GM18858 (cell line): ENCODE data around the gene TIAM1.

ENCODE experiments used
- ATAC-seq: cut with Tn5 transposase; IDR thresholded peaks from one replicate; pipeline ENCODE4 v1.9.1; 2021; ENCODE audit not compliant: unreplicated experiment

Gene TIAM1

DNA sequence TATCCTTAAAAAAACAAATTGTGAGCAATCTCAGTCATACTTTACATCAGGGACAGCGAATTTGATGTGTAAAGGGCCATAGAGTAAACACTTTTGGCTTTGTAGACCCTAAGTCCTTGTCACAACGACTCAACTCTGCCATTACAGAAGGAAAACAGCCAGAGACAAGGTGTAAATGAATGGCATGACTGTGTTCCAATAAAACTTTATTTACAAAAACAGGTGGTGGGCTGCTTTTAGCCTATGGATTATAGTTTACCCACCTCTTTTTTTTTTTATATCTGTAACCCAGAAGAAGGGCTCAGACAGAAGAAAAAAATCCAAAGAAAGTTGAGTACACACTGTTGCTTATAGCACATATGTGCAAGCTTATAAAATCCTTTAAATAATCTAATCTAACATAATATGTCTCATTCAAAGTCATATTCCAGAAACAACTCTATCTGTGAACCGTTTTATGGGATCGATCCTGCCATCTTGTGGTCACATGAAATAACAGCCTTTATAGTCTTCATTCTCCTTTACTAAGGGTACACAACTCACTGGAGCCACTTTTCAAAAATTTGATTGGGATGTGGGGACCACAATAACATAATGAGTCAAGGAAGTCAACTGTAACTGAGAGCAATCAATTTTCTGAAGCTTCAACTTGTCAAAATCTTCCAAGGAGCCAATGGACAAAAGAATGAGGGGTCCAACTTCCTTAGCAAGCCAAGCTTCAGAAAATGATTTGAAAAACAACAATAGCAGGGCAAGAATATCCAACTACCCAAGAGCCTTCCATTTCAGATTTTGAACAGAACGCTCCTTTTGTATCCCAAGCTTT, 163.6 kb downstream of the TIAM1 start:
- ATAC-seq: peak; percentile 59

- ATAC-seq: no peak
Observed at GRCh38 chr21:31176725-31177124, 167.3 kb downstream of the TIAM1 start.

DNA sequence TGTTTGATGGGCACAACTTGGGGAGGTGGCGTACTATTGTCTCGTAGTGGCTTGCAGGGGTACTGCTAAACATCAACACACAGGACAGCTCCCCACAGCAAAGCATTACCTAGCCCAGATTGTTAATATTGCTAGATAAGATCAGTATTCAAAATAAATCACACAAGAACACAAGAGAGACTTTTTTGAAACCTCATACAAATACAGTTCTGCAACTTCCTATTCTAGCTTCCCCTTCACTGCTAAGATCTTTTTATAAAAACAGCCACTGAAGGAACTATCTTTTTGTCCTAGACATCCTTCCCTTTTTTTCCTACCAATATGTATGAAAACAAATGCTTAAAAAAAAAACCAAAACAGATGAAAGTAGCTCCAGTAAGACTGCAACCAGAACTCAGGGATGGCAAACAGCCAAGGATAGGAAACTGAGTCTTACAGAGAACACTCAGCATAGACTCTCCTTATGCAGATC, 167.9 kb downstream of the TIAM1 start:
- ATAC-seq: no peak

DNA sequence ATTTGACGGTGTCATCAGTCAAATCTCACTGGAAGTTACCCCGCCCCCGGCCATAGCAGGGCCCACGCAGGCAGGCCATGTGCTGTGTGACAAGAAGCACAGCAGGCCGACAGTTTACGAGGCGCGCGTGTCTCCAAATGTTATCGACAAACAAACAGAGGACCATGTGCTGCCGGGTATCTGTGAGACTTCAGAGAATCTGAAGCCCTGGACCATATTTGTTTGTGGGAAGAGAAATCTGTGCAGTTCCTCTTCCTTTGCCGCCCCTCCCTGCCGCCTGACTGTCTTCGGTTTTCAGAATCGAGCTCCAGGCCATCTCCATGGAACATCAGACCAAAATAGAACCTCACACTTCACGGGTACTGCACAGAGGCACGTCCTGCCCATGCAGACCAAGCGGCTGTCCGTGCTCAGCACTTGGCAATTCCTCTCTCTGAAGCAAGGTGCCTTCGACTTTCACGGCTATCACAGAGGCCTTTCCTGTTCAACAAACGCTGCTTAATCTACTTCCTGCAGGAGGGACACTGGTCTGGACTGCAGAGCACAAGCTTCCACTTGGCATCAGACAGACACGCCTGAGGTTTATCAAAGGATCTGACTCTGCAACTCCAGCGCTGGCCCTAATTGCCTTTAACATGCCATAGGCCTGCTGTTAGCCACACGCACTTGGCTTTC, 170.0 kb downstream of the TIAM1 start:
- no peak for ATAC-seq

GRCh38 chr21:31172328-31172727, 171.7 kb downstream of the TIAM1 start:
- ATAC-seq: no peak

- no peak for ATAC-seq
Observed at GRCh38 chr21:31164713-31165694, 179.1 kb downstream of the TIAM1 start.

DNA sequence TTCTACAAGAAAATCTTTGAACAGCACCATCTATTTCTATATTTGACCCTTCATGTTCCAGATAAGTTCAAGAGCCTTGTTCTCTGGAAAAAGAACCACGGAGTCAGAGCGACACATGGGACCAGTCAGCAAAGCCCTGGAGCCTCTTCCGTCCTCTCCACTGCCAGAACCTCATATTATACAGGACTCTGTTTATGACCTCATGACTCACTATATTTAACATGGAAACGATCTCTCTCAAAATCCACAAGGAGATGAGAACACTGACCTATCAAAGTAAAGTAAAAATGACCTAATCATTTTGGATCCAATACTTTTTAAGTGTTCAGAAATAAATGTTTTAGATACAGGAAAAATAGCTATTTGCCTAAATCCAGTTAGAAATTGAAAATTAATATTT, 181.2 kb downstream of the TIAM1 start:
- ATAC-seq: no peak

- ATAC-seq: no peak
Observed at GRCh38 chr21:31162079-31162699, 181.9 kb downstream of the TIAM1 start.

DNA sequence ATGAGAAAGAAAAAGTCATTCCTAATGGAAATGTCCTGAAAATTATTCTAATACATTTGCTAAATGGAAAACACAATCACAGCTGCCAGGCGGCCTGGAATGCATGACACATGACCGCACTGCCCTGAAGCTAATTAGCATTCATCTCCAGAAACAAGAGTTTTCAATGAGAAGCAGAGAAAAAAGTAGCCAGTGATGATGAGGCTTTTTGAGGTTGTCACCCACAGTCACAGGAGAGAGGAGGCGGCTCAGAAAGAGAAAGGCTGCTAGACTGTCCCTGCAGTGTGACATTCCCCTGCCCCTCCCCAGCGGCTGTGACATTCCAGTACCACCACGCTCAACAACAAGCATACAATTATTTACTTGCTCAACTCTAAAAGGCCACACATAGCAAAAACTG, 182.9 kb downstream of the TIAM1 start:
- no peak for ATAC-seq

GRCh38 chr21:31159808-31160207, 184.3 kb downstream of the TIAM1 start:
- no peak for ATAC-seq

- no peak for ATAC-seq
Observed at GRCh38 chr21:31158789-31159581, 185.1 kb downstream of the TIAM1 start.

- ATAC-seq: no peak
Observed at GRCh38 chr21:31157756-31158155, 186.3 kb downstream of the TIAM1 start.

DNA sequence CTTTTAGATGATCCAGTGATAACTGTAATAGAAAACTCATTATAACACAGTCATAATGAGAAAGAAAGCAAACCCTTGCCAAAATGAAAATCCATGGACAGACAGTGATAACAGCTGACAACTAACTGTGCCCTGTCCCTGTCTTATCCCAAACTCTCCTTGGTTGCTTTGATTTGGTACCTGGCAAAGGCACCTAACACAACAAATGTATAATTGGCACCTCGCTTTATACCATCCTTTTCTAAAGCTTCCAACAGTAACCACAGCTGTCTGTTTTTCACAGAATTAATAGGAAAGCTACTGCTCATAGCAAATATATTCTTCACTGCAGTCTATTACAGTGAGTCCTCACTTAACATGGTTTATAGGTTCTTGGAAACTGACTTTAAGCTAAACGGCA, 187.4 kb downstream of the TIAM1 start:
- ATAC-seq: no peak

GRCh38 chr21:31156169-31156568, 187.9 kb downstream of the TIAM1 start:
- ATAC-seq: no peak

DNA sequence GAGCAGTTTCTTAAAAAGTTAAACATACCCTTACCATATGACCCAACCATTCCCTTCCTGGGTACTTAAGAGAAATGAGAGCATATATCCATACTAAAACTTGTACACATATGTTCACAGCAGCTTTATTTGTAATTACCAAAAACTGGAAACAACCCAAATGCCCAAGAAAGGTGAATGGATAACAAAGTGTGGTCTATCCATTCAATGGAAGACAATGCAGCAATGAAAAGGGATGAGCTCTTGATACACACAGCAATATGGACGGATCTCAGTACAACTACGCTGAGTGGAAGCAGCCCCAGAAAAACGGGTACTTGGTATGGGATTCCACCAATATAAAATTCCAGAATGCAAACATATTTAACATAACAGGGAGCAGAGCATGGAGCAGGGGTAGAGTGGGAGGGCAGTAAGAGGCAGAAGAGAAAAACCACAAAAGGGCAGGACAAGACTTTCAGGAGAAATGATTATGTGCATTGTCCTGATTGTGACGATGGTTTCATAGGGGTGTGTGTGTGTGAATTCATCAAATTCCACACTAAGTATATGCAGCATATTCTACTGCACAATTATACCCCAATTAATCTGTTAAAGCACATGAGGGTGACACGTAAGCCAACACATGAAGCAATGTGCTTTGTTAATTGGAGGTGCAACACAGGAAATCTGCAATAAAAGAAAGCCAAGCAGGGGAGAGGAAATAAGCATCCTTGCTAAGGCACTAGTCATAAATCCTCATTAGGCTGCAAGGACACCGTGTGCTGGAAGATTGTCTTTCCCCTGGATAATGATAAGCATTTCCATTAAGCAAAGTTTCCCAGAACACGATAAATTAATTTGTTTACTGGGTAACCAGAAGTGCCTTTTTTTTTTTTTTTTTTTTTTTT, 192.7 kb downstream of the TIAM1 start:
- ATAC-seq: no peak

DNA sequence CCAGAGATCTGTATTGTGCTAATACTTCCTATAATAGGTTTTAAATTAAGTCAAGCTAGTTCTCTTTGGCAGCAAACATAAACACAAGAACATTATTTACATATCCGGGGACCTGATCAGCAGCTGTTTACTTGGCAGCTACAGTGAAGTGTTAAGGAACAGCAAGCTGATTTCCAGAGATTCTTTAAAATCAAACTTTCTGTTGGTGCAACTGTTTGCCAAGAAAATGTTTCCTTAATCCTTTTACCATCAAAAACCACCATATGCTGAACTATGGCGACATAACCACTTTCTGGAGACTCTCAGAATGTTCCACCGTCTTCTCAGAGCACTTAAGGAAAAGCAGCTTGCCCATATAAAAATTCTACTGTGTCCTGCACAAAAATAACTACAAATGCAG, 198.8 kb downstream of the TIAM1 start:
- no peak for ATAC-seq

DNA sequence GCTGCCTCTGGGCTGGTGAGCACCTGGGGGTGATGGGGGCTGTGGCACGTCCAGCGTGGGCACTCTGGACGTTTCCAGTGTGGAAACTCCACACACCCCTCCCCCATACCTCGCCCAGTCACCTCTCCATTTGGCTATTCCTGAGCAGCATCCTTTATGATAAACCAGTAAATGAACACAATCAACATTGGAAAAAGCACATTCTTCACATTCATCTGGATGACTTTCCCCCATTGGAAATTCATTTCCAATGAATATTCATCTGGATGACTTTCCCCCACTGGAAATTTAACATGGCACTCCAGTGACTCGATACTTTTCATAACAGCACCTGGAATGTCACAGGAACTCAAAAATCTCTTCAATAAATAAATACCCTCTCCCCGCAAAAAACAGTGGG, 201.0 kb downstream of the TIAM1 start:
- no peak for ATAC-seq

DNA sequence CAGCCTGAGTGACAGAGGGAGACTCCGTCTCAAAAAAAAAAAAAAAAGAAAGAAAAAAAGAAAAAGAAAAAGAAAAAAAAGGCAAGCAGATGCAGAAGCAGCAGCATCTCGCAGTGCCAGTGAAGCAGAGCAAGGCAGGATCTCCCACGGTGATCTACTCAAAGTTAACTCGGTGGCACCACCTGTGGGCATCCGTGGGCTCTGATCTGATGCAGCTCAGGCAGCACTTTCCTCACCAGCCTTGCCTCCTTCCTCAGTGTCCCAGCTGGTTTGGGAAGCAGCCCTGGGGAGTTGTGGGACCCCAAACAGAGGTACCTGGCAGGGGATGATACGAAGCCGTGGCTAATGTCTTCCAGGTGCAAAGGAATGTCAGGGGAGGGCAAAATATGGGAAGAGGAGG, 201.5 kb downstream of the TIAM1 start:
- no peak for ATAC-seq

DNA sequence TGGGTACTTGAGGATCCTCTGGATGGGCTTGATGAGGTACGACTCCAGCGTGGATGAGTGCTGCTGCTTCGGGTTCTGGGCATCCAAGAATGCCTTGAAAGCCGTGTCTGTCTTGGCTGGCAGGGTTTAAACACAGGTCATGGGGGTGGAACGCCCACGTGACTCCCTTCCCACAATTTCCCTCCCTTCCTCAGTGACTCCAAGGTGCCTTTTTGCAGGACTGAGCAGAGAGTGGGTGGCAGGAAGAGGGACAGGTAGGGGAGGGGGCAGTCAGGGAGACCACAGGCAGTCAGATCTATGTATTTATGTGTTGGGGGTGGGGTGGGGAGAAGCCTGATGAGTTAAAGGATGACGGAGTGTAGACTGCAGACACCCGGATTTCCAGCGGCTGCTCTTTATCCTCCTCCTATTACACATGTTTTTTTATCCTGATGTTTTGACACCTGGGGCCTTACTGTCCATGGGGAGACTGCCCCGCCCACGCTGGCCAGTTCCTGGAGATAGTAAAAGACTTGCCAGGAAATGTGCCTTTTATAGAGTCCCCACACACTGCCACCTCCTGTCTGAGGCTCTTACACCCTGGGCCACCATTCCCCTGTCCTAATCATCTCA, 202.6 kb downstream of the TIAM1 start:
- ATAC-seq: no peak
